Renal cortical epithelial cell (primary cell): Measurements from ENCODE around the gene IREB2. TPM values are rescaled to one million over a fixed set of nuclear protein-coding genes. Genes with fewer than 3 reads are reported as not detected.
"Not testable (repeated sequence)": the region's sequence is repeated elsewhere in the genome, so short reads cannot be mapped to it uniquely, and the experiment has no call there.

ENCODE experiments used
- DNase-seq: peaks from one replicate; pipeline ENCODE4 v3.0.0-alpha.2; 2011; ENCODE audit warnings: low read depth
- total RNA-seq: library from RNA; depleted of rRNA; stranded (reverse); fragments of >200 nt; gene quantifications from 2 replicates; pipeline ENCODE4 v1.2.3, GENCODE V29; 2014

Gene IREB2
- total RNA-seq, 1 donor from 2014 or later, result 68.5 TPM

DNA sequence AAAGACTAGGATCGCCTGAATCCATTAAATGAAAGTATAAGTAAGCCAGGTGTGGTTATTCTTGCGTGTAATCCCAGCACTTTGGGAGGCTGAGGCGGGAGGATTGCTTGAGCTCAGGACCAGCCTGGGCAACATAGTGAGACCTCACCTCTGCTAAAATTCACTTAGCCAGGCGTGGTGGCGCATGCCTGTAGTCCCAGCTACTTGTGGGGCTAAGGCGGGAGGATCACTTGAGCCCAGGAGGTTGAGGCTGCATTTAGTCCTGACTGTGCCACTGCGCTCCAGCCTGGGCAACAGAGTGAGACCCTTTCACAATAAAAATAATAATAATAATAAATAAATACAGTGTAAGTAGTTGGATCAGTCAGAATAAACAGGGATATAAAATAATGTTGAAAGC, 43.9 kb downstream of the IREB2 start:
- no peak for DNase-seq

DNA sequence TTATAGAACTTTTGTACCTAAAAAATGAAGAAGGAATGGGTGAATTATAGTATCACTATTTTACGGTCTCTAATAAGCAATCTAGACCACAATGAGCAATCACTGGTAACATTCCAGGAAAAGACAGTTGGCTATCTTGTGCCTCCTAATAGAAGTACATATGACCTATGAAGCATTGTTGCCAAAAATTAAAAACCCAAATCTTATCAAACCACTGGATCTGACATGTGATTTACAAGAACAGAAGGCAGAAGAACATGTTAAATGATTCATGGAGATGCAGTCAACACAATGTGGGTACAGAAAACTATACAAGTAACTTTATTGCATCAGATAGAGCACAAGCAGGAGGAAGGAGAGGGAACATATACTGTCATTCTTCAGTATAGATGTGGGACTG, 54.9 kb downstream of the IREB2 start:
- no peak for DNase-seq

DNA sequence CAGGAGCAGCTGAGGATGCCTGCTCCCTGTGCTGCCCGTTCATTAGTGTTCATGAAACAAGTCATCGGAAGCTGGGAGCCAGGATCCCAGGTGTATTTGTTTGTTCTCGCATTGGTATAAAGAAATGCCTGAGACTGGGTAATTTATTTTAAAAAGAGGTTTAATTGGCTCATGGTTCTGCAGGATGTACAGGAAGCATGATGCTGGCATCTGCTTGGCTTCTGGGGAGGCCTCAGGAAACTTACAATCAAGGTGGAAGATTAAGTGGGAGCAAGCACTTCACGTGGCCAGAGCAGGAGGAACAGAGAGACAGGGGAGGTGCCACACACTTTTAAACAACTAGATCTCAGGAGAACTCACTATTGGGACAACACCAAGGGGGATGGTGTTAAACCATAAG, 63.8 kb downstream of the IREB2 start:
- DNase-seq, result no peak

DNA sequence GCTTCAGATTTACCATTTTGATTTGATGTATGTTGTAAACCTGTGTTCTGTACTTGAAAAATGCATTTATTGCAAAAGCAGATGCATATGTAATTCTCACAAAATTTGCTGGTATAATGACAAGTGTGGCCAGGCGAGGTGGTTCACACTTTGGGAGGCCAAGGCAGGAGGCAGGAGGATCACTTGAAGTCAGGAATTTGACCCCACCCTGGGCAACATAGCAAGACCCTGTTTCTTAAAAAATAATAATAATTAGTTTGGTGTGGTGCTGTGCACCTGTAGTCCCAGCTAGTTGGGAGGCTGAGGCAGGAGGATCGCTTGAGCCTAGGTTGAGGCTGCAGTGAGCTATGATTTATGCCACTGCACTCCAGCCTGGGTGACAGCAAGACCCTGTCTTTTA, 64.6 kb downstream of the IREB2 start:
- no peak for DNase-seq

DNA sequence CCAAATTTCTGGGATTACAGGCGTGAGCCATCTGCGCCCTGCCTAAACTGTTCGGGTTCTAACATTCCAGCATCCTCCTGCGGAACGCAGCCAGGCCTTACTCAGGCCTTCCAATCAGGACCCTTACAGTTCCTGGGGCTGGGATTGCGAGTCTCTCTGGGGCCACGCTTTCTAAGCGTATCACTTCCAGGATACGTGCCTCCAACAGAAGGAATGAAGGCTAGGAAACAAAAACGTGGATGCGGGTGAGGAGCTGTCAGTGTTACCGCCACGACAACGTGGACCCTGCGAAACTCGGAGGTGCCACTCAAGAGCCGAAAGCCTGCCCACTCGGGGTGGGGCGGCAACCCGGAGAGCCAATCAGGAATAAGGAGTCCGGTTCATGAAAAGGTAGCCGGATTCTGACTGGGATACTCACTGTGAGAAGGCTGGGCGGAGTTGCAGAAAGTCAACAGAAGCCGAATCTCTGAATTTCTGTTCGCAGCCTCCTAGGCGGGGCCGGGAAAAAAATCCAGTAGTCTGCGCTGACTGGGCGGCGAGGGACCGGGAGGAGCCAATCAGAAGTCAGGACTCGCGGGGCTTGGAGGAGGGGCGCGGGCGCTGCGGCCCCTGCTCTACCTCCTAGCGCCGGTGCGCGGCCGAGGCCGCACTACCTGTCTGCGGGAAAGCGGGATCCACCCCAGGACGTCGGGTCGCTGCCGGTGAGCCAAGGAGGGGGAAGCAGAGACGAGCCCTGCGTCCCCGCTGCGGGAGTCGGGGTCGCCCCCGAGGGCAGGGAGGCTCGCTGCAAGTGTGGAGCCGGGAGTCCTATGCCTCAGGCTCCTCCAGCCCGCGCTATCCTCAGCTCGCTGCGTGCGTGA, 69.2 kb downstream of the IREB2 start, which contains the start of gene HYKK:
HYKK (plus strand) TSS at position 607 of the 860 bp plus-strand sequence. CDS start 5,512 bp downstream, outside the sequence.
- DNase-seq, result peak; percentile 97

DNA sequence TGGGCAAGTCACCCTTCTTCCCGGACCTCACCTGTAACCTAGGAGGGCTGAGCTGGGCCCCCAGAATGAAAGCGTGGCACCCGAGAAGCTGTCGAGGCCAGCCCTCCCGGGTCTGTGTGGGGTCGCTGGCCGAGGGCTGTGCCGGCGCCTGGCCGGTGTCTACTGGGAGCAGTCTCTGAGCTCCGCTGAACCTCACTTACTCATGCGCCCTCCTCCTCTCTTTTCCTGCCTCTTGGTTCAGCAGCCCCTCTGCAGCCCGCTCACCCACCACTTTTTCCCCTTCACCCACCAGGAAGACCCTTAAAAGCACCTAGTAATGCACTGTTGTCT, 69.8 kb downstream of the IREB2 start:
- DNase-seq, result no peak

DNA sequence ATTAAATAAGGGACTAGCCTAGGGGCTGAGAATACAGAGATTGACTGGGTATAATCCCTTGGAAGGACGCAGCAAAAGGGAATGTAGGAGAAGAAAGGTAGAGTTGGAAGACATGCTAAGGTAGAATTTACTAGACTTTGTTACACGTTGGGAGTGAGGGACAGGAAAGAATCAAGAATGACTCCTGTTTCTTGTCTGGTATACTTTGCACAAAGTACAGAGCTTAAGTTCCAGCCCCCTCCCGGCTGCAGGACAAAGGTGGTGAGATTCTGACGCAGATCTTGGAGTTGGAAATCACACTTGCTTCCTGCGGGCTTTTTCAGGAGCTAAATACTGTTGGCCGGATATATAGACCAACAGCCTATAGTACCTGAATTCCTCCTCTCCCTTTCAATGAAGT, 70.3 kb downstream of the IREB2 start:
- DNase-seq, result peak; percentile 11

DNA sequence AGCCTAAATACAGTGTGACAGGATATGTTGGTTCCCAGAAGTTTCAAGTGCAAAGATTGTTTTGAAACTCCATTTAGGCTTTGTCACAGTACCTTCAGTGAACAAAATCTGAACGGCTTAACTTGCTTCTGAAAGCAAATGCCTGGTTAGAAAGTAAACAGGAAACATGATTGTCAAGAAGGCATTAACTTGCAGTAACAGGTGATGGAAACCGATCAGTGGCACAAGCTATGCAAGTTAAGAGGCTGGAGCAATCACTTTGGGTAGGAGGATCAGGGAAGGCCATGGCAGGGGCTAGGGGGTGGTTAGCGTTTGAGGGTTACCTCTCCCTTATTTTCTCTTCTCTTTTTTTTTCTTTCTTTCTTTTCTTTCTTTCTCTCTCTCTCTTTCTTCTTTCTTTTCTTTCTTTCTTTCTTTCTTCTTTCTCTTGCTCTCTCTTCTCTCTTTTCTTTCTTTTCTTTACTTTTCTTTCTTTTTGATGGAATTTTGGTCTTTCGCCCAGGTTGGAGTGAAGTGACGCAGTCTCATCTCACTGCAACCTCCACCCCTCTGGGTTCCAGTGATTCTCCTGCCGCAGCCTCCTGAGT, 71.8 kb downstream of the IREB2 start:
- DNase-seq, result no peak

DNA sequence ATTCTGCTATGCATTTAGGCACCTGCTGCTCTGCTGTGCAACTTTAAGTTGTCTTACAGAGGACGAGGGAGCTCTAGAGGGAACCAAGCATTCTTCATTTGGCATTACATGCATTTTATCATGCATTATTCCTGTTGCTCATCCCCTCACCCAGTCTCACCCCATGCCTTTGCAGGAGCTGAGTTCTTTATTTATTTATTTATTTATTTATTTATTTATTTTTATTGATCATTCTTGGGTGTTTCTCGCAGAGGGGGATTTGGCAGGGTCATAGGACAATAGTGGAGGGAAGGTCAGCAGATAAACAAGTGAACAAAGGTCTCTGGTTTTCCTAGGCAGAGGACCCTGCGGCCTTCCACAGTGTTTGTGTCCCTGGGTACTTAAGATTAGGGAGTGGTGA, 82.0 kb downstream of the IREB2 start:
- DNase-seq, result not testable (repeated sequence)

DNA sequence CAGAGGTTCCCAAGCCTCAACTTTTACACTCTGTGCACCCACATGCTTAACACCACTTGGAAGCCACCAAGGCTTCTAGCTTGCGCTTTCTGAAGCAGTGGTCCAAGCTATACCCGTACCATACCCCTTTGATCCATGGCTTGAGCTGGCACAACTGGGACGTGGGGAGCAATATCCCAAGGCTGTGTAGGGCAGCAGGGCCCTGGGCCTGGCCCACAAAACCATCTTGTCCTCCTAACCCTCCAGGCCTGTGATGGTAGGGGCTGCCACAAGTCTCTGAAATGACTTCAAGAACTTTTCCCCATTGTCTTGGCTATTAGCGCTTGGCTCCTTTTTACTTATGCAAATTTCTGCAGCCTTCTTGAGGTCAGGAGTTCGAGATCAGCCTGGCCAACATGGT, 86.2 kb downstream of the IREB2 start:
- no peak for DNase-seq

DNA sequence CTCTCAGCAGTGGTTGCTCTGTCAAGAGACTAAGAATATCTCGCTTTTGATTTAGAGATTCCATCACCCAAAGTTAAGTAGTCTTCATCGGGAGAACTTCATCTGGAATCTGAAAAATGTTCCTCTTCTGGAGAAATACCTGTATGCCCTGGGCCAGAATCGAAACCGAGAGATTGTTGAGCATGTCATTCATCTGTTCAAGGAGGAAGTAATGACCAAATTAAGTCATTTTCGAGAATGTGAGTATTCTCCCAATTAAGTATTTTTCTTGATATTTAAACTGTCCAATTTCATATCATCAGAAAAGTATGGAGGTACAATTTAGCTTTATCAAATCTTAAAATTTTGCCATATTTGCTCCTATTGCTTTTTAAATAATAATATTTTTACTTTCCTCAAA, 89.3 kb downstream of the IREB2 start:
- no peak for DNase-seq

DNA sequence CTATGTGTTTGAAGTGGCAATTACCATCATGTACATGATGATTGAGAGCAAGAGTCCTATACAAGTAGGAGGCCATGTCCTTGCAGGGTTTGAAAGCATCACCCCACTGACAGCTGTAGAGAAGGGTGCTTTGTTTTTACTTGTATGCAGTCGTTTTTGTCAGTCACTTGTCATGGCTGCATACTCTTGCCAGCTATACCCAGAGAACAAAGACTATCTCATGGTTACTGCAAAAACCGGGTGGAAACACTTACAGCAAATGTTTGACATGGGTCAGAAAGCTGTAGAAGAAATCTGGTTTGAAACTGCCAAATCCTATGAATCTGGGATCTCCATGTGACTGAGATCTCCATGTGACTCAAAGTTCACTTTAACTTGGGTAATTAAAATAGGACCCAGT, 95.3 kb downstream of the IREB2 start:
- no peak for DNase-seq

DNA sequence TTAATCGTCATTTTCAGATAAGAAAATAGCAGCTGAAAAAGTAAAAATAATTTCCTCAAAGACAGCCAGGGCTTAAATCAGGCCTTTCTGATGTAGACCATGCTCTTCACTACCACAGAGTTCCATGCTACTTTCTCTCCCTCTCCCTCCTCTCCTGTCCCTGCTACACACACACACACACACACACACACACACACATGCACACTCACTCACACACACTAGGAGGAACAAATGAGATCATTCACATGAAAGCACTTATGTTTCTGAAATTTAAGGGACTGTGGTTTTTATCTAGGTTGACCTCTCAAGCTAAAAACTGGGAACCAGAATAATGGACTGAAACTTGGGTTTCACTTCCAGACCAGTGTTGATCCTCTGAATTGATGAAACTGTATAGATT, 98.1 kb downstream of the IREB2 start:
- no peak for DNase-seq

DNA sequence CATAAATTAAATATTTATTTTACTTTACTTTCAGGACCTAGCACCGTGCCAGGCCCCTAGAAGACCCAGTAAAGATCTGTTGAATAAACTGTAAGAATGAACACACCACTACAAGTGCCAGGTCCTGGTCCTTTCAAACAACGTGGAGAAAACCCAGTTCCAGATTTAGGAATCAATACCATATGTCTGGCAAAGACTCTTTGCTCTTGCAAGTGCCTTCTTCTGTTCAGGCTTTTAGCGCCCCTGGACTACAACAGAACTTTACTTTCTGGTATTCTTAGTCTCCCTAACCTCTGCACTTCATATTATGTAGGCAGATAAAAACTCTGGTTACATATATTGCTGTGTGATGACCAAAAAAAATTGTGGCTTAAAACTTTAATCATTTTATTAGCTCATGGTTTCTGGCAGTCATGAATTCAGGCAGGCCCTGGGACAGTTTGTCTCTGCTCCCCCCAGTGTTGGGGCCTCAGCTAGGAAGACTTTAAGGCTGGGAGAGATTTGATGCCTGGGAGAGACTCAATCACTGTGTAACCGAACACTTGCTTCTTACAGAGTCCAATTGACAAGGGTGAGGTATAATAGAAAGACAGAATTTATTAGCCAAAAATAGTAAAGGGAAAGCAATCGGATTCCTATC, 99.4 kb downstream of the IREB2 start:
- no peak for DNase-seq

DNA sequence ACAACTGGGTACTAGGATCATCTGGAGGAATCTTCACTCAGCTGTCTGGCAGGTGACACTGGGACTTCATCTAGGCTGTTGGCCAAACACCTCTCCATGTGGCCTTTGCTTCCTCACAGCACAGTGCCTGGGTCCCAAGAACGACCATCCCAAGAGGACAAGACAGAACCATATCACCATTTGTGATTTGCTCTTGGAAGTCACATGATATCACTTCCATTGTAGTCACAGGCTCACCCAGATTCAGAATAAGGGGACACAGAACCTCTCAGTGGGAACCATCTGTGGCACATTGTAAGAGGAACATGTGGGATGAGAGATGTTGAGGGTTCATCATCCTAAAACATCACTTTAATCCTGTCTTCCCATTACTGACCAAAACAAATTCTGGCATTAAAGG, 100.3 kb downstream of the IREB2 start:
- no peak for DNase-seq

DNA sequence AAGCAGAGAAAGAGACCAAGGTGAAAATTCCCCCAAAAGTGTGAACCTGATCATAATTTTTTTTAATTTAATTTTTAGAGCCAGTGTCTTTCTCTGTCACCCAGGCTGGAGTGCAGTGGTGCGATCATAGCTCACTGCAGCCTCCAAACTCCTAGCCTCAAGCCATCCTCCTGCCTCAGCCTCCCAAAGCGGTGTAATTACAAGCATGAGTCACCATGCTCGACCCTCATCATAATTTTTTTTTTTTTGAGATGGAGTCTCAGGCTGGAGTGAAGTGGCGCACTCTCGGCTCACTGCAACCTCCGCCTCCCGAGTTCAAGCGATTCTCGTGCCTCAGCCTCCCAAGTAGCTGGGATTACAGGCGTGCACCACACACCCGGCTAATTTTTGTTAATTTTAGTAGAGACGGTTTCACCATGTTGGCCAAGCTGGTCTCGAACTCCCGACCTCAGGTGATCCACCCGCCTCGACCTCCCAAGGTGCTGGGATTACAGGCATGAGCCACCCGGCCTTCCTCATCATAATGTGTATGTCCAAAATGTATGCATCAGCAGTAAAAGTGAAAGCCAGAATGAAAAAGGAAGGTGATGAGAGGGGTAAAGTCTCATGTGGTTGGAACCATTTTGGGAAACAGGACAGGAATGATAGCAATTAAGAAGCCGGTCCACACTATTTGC, 101.6 kb downstream of the IREB2 start:
- not testable (repeated sequence) for DNase-seq

DNA sequence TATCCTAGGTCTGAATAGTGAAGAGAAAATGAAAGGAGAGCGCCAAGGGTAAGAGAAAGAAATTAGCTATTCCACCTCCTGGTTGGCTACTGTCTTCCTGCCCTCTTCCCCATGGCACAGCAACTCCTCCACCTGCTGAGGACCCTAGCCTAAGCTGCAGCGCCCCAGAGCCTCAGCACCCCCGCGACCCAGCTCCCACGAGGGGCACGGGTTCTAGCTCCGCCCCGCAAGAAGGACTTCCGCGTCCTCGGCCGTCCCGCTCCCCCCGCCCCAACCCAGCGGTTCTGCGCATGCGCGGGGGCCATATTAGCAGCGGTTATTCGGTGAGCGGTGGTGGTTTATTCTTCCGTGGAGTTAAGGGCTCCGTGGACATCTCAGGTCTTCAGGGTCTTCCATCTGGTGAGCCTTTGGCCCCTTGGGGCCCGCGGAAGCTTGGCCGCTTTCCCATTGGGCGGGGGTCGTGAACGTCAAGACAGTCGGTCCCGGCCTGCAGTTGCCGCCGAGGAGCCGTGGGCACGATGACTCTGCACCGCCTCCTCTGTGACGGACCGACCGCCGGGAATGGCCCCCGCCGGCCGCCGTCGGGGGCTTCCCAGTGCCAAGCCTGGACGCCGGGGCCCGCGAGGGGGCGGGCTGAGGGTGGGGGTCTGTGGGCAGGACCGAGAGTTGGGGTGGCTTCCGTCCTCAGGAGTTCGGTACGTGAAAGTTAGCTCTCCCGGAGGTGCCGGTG, 102.3 kb downstream of the IREB2 start, which contains the start of gene PSMA4:
PSMA4 (plus strand) TSS at position 304 of the 730 bp plus-strand sequence. CDS start 1,484 bp downstream, outside the sequence.
- peak; percentile 58 for DNase-seq

DNA sequence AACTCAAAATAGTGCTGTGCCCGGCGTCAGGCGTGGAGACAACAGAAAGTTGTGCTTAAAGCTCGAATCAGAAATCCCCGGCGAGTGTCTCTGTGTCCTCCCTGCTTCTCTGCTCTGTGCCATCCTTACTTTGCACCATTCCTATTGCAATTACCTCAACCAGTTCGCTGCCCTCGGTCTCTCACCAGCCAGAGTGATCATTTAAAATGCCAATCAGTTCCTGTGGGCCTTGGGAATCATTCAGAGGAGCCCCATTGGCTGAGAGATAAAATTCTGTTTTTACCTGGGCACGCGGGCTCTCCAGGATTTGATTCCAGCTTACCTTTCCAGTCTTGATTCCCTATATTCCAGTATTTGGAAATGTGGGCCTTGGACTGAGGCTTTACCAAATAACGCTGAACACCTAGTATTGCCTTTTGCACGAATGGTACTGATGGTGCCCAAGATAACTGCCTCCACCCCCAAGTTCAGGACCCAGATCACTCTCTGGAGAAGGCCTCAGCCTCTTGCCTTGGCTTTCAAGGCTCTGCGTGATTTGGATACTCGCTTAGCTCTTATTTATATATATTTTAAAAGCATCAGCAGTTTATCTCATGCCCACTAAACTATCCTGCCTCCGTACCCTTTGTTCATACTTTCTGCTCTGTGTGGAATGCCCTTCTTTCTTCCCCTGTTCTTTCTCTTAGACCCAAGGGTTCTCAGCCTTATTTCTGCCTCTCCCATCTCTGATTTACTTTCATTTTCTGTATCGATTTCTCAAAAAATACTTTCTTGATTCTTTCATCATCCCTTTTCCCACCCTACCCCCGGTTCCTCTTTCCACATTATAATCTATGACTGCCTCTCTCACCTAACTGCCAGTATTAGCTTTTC, 103.1 kb downstream of the IREB2 start:
- no peak for DNase-seq

DNA sequence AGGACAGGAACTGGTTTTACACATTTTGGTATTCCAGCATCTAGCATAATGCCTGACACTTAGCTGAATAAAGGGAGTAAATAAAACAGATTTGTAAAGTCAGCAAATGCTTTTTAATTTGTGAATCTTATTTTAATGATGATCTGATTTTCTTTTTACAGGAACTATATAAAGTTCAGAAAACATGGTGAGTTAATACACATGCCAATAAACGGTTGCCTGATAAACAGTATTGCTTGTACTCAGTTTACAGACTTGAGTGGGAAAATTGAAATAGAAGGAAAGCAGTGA, 103.7 kb downstream of the IREB2 start:
- DNase-seq, result no peak

DNA sequence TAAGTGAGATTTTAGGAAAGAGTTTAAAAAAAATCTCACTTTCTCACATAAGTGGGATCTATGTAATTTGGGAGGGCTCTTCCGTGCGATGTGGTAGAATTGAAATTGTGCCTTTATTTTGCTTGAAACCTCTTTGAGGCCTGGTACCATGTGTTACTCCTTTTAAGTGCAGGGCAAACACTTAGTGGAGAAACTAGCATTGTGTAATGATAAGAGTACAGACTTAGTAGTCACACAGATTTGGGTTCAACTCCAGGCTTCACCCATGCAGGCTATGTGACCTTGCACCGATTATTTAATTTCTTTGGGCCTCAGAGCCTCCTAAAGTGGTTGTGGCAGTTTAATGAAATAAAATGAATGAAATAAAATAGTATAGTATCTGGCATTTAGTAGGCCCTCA, 104.6 kb downstream of the IREB2 start:
- no peak for DNase-seq

DNA sequence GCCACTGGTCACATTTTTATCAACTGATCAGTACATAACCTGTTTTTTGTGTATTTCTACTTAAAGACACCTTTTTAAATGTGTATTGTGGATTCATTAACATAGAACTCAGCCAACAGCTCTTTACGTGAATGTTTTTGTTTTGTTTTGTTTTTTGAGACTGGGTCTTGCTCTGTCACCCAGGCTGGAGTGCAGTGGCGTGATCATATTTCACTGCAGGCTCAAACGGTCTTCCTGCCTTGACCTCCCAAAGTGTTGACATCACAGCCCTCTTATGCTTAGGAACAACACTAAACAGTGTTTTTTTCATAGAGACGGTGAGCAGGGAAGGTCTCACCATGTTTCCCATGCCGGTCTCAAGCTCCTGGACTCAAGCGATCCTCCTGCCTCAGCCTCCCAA, 112.2 kb downstream of the IREB2 start:
- DNase-seq, result no peak
